NT2/D1 (cell line): ENCODE data around the gene HTR6.

Source experiments
- DNase-seq: peaks from one replicate; pipeline ENCODE4 v3.0.0-alpha.2; 2011; ENCODE audit warnings: low read depth, low spot score
- H3K27me3 ChIP-seq: 2 replicates; pipeline ENCODE4 v1.6.0; 2011; ENCODE audit warnings: mild to moderate bottlenecking; ENCODE audit not compliant: insufficient read length, insufficient read depth
- H3K36me3 ChIP-seq: 2 replicates; pipeline ENCODE4 v1.6.1; 2011; ENCODE audit warnings: mild to moderate bottlenecking, low read length, mixed read lengths; ENCODE audit not compliant: insufficient read depth, insufficient read length
- H3K4me1 ChIP-seq: 2 replicates; pipeline ENCODE4 v1.5.1; 2011; ENCODE audit not compliant: insufficient read depth, insufficient read length
- H3K4me3 ChIP-seq: 2 replicates; pipeline ENCODE4 v1.5.1; 2011; ENCODE audit warnings: low read depth; ENCODE audit not compliant: insufficient read length
- H3K9ac ChIP-seq: 2 replicates; pipeline ENCODE4 v1.6.0; 2011; ENCODE audit warnings: low read depth; ENCODE audit not compliant: insufficient read length
- H3K9me3 ChIP-seq: 2 replicates; pipeline ENCODE4 v1.5.1; 2011; ENCODE audit warnings: mild to moderate bottlenecking, low read length; ENCODE audit not compliant: insufficient read depth
- SUZ12 ChIP-seq: IDR thresholded peaks from 2 replicates; pipeline ENCODE4 v1.6.1; 2011; ENCODE audit not compliant: insufficient read length, insufficient read depth; ENCODE audit errors: extremely low read depth
- YY1 ChIP-seq: IDR thresholded peaks from 2 replicates; pipeline ENCODE4 v1.6.1; 2011; ENCODE audit not compliant: insufficient read length, insufficient read depth
- ZNF274 ChIP-seq: IDR thresholded peaks from 2 replicates; pipeline ENCODE4 v1.6.1; 2011; ENCODE audit warnings: mild to moderate bottlenecking, low read depth, low read length

HTR6 gene

GRCh38 chr1:19640363-19641316 lies 24.0 kb upstream of the HTR6 start:
- no peak for TF ChIP-seq SUZ12
- no peak for TF ChIP-seq ZNF274
- TF ChIP-seq YY1: no peak
- Histone ChIP-seq H3K4me1 (peaks cover 6% of the 10 kb centered on the region), H3K27me3 (peaks cover 33% of the 10 kb centered on the region), H3K9ac (no peak overlapping the region), H3K9me3 (no peaks in the 10 kb centered on the region), H3K4me3 (no peak overlapping the region), H3K36me3 (no peaks in the 10 kb centered on the region)
- DNase-seq: peak; percentile 28

DNA sequence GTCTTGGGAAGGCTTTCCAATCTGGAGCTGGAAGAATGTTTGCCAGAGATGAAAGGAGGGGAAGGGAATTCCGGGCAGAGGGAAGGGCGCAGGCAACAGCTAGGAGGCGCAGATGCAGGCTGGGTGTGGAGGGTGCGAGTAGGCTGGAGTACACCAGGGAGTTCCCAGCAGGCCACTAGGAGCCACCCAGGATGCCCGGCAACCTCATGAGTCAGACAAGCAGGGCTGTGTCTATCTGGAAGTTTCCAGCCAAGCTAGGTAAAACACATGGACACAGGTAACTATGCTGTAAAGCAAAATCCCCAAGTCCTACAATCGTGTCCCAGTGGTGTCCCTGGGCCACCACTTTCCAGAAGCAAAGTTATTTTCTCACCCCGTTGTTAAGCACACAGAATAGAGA lies 21.6 kb upstream of the HTR6 start:
- H3K4me1 ChIP-seq: peaks cover 6% of the 10 kb centered on the region
- no peaks in the 10 kb centered on the region for H3K9me3 ChIP-seq
- no peak overlapping the region for H3K9ac ChIP-seq
- no peak for DNase-seq
- TF ChIP-seq SUZ12 (no peak), ZNF274 (no peak), YY1 (no peak)
- no peaks in the 10 kb centered on the region for H3K36me3 ChIP-seq
- no peak overlapping the region for H3K4me3 ChIP-seq
- H3K27me3 ChIP-seq: peaks cover 36% of the 10 kb centered on the region

DNA sequence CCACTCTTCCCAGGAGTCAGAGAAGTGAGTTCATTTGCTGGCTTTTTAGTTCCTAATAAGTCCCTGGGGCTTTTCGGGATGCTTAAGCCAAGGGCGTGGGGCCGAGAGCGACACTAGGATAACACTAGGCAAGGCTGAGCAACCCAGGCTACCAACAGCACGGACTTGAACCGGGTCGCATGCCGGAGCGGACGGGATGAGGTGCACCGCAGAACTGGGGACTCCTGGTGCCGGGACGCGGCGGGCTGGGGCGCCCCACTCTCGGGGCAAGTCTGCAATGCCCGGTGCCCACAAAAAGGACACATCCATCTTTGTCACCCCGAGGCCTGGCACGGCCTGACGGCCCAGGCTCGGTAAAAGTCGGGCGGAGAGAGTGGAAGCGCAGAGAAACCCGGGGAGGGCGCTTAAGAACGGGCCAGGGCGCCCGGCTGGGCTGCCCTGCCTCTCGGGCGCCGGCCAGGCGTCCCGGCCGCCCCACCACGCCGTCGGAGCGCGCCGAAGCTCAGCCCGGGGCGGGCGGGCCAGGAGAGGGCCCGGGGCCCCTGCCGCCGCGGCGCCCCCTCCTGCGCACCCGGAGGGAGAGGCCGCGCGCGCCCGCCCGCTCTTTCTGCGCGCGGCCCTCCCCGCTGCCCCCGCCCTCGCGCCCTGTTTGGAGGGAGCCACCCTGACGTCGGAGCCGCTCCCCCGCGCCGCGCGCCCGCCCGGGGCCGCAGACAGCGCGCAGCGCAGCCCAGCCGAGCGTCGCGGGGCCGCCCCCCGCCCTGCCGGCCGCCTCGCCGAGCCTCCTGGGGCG lies 20.9 kb upstream of the HTR6 start, which contains the start of gene NBL1:
Gene NBL1 (plus strand): TSS at position 710 of the 793 bp plus-strand sequence. CDS start 10,720 bp downstream, outside the sequence.
- H3K9ac ChIP-seq: peak within 1 kb of the TSS; percentile 77
- no peaks in the 10 kb centered on the region for H3K9me3 ChIP-seq
- H3K4me3 ChIP-seq: peak within 1 kb of the TSS; percentile 70
- peaks cover 6% of the 10 kb centered on the region for H3K4me1 ChIP-seq
- H3K36me3 ChIP-seq: no peaks in the 10 kb centered on the region
- peaks cover 36% of the 10 kb centered on the region for H3K27me3 ChIP-seq
- TF ChIP-seq YY1 (no peak), ZNF274 (no peak), SUZ12 (no peak)
- DNase-seq: no peak

DNA sequence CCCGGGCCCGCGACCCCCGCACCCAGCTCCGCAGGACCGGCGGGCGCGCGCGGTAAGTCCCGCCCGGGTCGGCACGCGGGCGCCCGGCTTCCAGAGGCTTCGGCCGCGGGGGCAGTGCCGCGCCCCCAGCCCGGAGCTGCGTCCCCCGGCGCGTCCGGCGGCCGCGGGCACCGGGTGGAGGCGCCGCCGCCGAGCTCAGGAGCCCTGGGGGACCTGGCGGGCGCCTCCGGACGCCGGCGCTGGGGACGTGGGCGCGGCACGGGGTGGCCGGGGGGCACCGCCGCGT lies 20.3 kb upstream of the HTR6 start:
- no peaks in the 10 kb centered on the region for H3K36me3 ChIP-seq
- TF ChIP-seq ZNF274: no peak
- TF ChIP-seq YY1: no peak
- no peak for TF ChIP-seq SUZ12
- H3K4me3 ChIP-seq: peak overlapping the region; percentile 70
- peaks cover 6% of the 10 kb centered on the region for H3K4me1 ChIP-seq
- DNase-seq: no peak
- H3K9me3 ChIP-seq: no peaks in the 10 kb centered on the region
- peaks cover 36% of the 10 kb centered on the region for H3K27me3 ChIP-seq
- H3K9ac ChIP-seq: peak overlapping the region; percentile 77

GRCh38 chr1:19644681-19645410 lies 19.8 kb upstream of the HTR6 start:
- DNase-seq: no peak
- TF ChIP-seq SUZ12 (no peak), ZNF274 (no peak), YY1 (no peak)
- peaks cover 6% of the 10 kb centered on the region for H3K4me1 ChIP-seq
- no peaks in the 10 kb centered on the region for H3K9me3 ChIP-seq
- H3K4me3 ChIP-seq: peak overlapping the region; percentile 70
- no peaks in the 10 kb centered on the region for H3K36me3 ChIP-seq
- peaks cover 36% of the 10 kb centered on the region for H3K27me3 ChIP-seq
- peak overlapping the region; percentile 77 for H3K9ac ChIP-seq

- no peaks in the 10 kb centered on the region for H3K9me3 ChIP-seq
- peak overlapping the region; percentile 70 for H3K4me3 ChIP-seq
- H3K4me1 ChIP-seq: peaks cover 8% of the 10 kb centered on the region
- no peak for DNase-seq
- TF ChIP-seq SUZ12 (no peak), ZNF274 (no peak), YY1 (no peak)
- no peaks in the 10 kb centered on the region for H3K36me3 ChIP-seq
- peaks cover 36% of the 10 kb centered on the region for H3K27me3 ChIP-seq
- H3K9ac ChIP-seq: peak overlapping the region; percentile 77
These were observed 19.0 kb upstream of the HTR6 start for GRCh38 chr1:19645411-19646251.
